MM.1S (cell line): Measurements from ENCODE around the gene ARHGEF1.

Experiments used
- DNase-seq: peaks from one replicate; pipeline ENCODE4 v3.0.0-alpha.2; 2015
- H2AFZ ChIP-seq: fragments of 300-600 bp; sonication (generic); 2 replicates; pipeline ENCODE4 v1.6.0; 2016; ENCODE audit warnings: antibody characterized with exemption, low read length
- H3F3A ChIP-seq: fragments of 300-600 bp; sonication (generic); 2 replicates; pipeline ENCODE4 v1.6.1; 2016; ENCODE audit warnings: mild to moderate bottlenecking, antibody characterized with exemption, low read length, moderate library complexity, mixed read lengths; ENCODE audit not compliant: insufficient read depth
- H3K27ac ChIP-seq: fragments of 300-600 bp; sonication (generic); 2 replicates; pipeline ENCODE4 v1.5.1; 2016; ENCODE audit warnings: mild to moderate bottlenecking, low read length
- H3K27me3 ChIP-seq: fragments of 300-600 bp; sonication (generic); replicated peaks from 2 replicates; pipeline ENCODE4 v1.6.0; 2016; ENCODE audit warnings: low read length; ENCODE audit not compliant: insufficient read depth
- H3K36me3 ChIP-seq: fragments of 300-600 bp; sonication (generic); replicated peaks from 2 replicates; pipeline ENCODE4 v1.6.1; 2016; ENCODE audit warnings: mild to moderate bottlenecking, low read length, mixed read lengths; ENCODE audit not compliant: insufficient read depth
- H3K4me1 ChIP-seq: fragments of 300-600 bp; sonication (generic); 2 replicates; pipeline ENCODE4 v1.6.1; 2016; ENCODE audit warnings: low read length, mixed read lengths
- H3K4me2 ChIP-seq: fragments of 300-600 bp; sonication (generic); 2 replicates; pipeline ENCODE4 v1.6.0; 2016; ENCODE audit warnings: low read depth, low read length
- H3K4me3 ChIP-seq: fragments of 300-600 bp; sonication (generic); 2 replicates; pipeline ENCODE4 v1.5.1; 2016; ENCODE audit warnings: low read length, mixed read lengths
- H3K79me2 ChIP-seq: fragments of 300-600 bp; sonication (generic); 2 replicates; pipeline ENCODE4 v1.6.1; 2016; ENCODE audit warnings: mixed run types, low read length, mixed read lengths
- H3K9ac ChIP-seq: fragments of 300-600 bp; sonication (generic); 2 replicates; pipeline ENCODE4 v1.6.1; 2016; ENCODE audit warnings: low read length, mixed read lengths
- H3K9me2 ChIP-seq: fragments of 300-600 bp; sonication (generic); replicated peaks from 2 replicates; pipeline ENCODE4 v1.6.1; 2016; ENCODE audit warnings: mild to moderate bottlenecking, low read length, mixed read lengths; ENCODE audit not compliant: insufficient read depth
- H3K9me3 ChIP-seq: fragments of 300-600 bp; sonication (generic); replicated peaks from 2 replicates; pipeline ENCODE4 v1.6.1; 2016; ENCODE audit warnings: mild to moderate bottlenecking, low read length, mixed read lengths; ENCODE audit not compliant: insufficient read depth
- H4K20me1 ChIP-seq: fragments of 300-600 bp; sonication (generic); 2 replicates; pipeline ENCODE4 v1.6.1; 2016; ENCODE audit warnings: mild to moderate bottlenecking, low read length, moderate library complexity, mixed read lengths; ENCODE audit not compliant: insufficient read depth
- CTCF ChIP-seq: fragments of 300-600 bp; sonication (generic); IDR thresholded peaks from 2 replicates; pipeline ENCODE4 v1.5.1; 2016; ENCODE audit warnings: antibody characterized with exemption, low read length, mixed read lengths
- EZH2 ChIP-seq: fragments of 300-600 bp; sonication (generic); optimal IDR thresholded peaks from 2 replicates; pipeline ENCODE3; 2017; ENCODE audit warnings: low read depth, mild to moderate bottlenecking, antibody characterized with exemption, low read length, mixed read lengths
- EZH2phosphoT487 ChIP-seq: fragments of 300-600 bp; sonication (generic); IDR thresholded peaks from 2 replicates; pipeline ENCODE4 v1.6.1; 2018; ENCODE audit warnings: antibody characterized with exemption, low read length

ARHGEF1 gene

GRCh38 chr19:41923045-41923788 lies 40.2 kb downstream of the ARHGEF1 start:
- TF ChIP-seq EZH2phosphoT487 (no peak), EZH2 (no peak), CTCF (no peak)
- Histone ChIP-seq H3K4me2 (no peak overlapping the region), H3K4me1 (0 out of 2 replicates have a peak, but pooled peaks cover 6% of the 10 kb centered on the region), H3K27me3 (peaks cover 77% of the 10 kb centered on the region), H2AFZ (no peak overlapping the region), H3K36me3 (no peaks in the 10 kb centered on the region), H3K4me3 (no peak overlapping the region), H4K20me1 (no peaks in the 10 kb centered on the region), H3F3A (no peaks in the 10 kb centered on the region), H3K9me2 (no peaks in the 10 kb centered on the region), H3K79me2 (no peaks in the 10 kb centered on the region), H3K9ac (no peak overlapping the region), H3K27ac (no peak overlapping the region), H3K9me3 (no peaks in the 10 kb centered on the region)
- DNase-seq, result no peak

- no peak overlapping the region for H3K27ac ChIP-seq
- H3K9me2 ChIP-seq, result no peaks in the 10 kb centered on the region
- no peaks in the 10 kb centered on the region for H3K36me3 ChIP-seq
- no peaks in the 10 kb centered on the region for H3F3A ChIP-seq
- no peak overlapping the region for H3K4me3 ChIP-seq
- no peak overlapping the region for H3K9ac ChIP-seq
- TF ChIP-seq EZH2phosphoT487, result no peak
- no peak for TF ChIP-seq CTCF
- no peak for TF ChIP-seq EZH2
- H3K4me2 ChIP-seq, result no peak overlapping the region
- no peak overlapping the region for H2AFZ ChIP-seq
- DNase-seq, result no peak
- no peaks in the 10 kb centered on the region for H3K9me3 ChIP-seq
- peaks cover 12% of the 10 kb centered on the region; the same call in 1 of the 2 replicates for H3K4me1 ChIP-seq
- no peaks in the 10 kb centered on the region for H3K79me2 ChIP-seq
- H3K27me3 ChIP-seq, result peaks cover 90% of the 10 kb centered on the region
- no peaks in the 10 kb centered on the region for H4K20me1 ChIP-seq
These were observed 41.5 kb downstream of the ARHGEF1 start for GRCh38 chr19:41924151-41925145.

- H3K4me2 ChIP-seq, result no peak overlapping the region
- H3K79me2 ChIP-seq, result no peaks in the 10 kb centered on the region
- DNase-seq, result no peak
- peaks cover 12% of the 10 kb centered on the region; the same call in 1 of the 2 replicates for H3K4me1 ChIP-seq
- peaks cover 95% of the 10 kb centered on the region for H3K27me3 ChIP-seq
- H3K36me3 ChIP-seq, result no peaks in the 10 kb centered on the region
- H3K9me2 ChIP-seq, result no peaks in the 10 kb centered on the region
- H3F3A ChIP-seq, result no peaks in the 10 kb centered on the region
- no peaks in the 10 kb centered on the region for H3K9me3 ChIP-seq
- no peak overlapping the region for H3K9ac ChIP-seq
- no peaks in the 10 kb centered on the region for H4K20me1 ChIP-seq
- H2AFZ ChIP-seq, result no peak overlapping the region
- H3K4me3 ChIP-seq, result no peak overlapping the region
- no peak overlapping the region for H3K27ac ChIP-seq
- no peak for TF ChIP-seq EZH2phosphoT487
- no peak for TF ChIP-seq CTCF
- no peak for TF ChIP-seq EZH2
These were observed 42.4 kb downstream of the ARHGEF1 start for GRCh38 chr19:41925208-41926003.
